Measurements from ENCODE around the gene MME.

GRCh38 chr3:155194973-155195957, 115.1 kb downstream of the MME start:
- TF ChIP-seq CTCF (IDR thresholded peaks at IDR 0.05; ENCODE audit: control extremely low read depth in 1 of 3, insufficient read depth in 1 of 3, low read depth in 1 of 3, low read length in 3 of 3) (peak in 2 of 3 experiments; percentile 7 to 21; a peak in 1 of 4 replicates), PHF8 (conservative IDR thresholded peaks at IDR 0.05; ENCODE audit: low read depth, low read length) (no peak), BRCA1 (IDR thresholded peaks at IDR 0.05; ENCODE audit: low read depth, low read length) (no peak), POLR2AphosphoS5 (IDR thresholded peaks at IDR 0.05; ENCODE audit: low read depth, low read length) (no peak), RXRA (IDR thresholded peaks at IDR 0.05; ENCODE audit: insufficient read depth, low read depth, low read length) (no peak), ATF2 (IDR thresholded peaks at IDR 0.05; ENCODE audit: low read length) (no peak), RAD21 (IDR thresholded peaks at IDR 0.05 in 1 of 2, conservative IDR thresholded peaks at IDR 0.05 in 1 of 2; ENCODE audit: low read depth in 2 of 2, low read length in 2 of 2) (no peak; a peak in 1 of 4 replicates)

Data from H1 (cell line).